Body of pancreas (tissue), 4 donors: ENCODE results near the gene PNMA8B.
A peak's percentile ranks its signal among the peaks of the same experiment; 100 is the strongest.

Source experiments
- POLR2A ChIP-seq, 3 donors: fragments of 450-650 bp; IDR thresholded peaks; one replicate each; pipeline ENCODE4 v1.6.1; 2016; ENCODE audit warnings: antibody characterized with exemption in 3 of 3, mild to moderate bottlenecking in 2 of 3
- TF ChIP-seq, protein P1 (sequence below), 7 experiments: fragments of 450-650 bp in 4 of 7; fragments of 200-600 bp in 3 of 7; sonication (generic) in 3 of 7; IDR thresholded peaks; one replicate each; pipeline ENCODE4 v1.5.1; 2016 to 2019; ENCODE audit warnings: antibody characterized with exemption in 7 of 7

DNA sequence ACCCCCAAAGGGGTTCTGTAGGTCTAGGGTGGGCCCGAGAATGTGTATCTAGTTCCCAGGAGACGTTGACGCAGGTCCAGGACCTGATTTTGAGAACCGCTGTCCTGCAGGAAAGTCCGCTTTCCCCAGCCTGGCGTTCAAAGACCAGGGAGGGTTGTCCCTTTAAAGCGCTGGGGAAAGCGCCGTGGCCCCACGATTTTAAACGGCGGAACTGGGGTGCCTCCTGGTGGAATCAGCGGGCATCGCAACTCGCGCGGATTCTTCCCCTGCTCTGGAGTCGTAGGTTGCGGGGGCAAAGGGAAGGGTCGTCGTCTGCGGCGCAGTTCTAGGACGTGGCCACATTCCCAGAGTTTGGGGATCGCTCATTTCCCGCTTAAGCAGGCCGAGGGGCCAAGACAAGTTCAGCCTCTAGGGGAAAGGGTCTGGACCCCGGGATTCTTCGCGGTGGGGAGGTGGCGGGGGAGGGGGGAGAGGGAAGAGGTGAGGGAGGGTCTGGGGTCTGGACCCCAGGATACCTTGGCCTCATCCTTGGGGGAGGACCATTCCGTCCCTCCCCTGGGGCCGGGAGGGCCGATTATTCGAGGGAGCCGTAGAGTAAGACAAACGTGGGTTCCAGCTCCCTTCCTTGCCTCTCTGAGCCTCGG is 7.7 kb downstream of the PNMA8B start:
- TF ChIP-seq, protein P1, sequence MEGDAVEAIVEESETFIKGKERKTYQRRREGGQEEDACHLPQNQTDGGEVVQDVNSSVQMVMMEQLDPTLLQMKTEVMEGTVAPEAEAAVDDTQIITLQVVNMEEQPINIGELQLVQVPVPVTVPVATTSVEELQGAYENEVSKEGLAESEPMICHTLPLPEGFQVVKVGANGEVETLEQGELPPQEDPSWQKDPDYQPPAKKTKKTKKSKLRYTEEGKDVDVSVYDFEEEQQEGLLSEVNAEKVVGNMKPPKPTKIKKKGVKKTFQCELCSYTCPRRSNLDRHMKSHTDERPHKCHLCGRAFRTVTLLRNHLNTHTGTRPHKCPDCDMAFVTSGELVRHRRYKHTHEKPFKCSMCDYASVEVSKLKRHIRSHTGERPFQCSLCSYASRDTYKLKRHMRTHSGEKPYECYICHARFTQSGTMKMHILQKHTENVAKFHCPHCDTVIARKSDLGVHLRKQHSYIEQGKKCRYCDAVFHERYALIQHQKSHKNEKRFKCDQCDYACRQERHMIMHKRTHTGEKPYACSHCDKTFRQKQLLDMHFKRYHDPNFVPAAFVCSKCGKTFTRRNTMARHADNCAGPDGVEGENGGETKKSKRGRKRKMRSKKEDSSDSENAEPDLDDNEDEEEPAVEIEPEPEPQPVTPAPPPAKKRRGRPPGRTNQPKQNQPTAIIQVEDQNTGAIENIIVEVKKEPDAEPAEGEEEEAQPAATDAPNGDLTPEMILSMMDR (IDR thresholded peaks at IDR 0.05), result peak; percentile 80 to 98 (median 97)
- TF ChIP-seq POLR2A (IDR thresholded peaks at IDR 0.05), result no peak
